Measurements from ENCODE around the gene EXOC3. TPM values are rescaled to one million over a fixed set of nuclear protein-coding genes. Genes with fewer than 3 reads are reported as not detected.
"Not testable (repeated sequence)": the region's sequence is repeated elsewhere in the genome, so short reads cannot be mapped to it uniquely, and the experiment has no call there.

The EXOC3 gene
- total RNA-seq, 1 experiment from 2014 or later = 52.4 TPM

DNA sequence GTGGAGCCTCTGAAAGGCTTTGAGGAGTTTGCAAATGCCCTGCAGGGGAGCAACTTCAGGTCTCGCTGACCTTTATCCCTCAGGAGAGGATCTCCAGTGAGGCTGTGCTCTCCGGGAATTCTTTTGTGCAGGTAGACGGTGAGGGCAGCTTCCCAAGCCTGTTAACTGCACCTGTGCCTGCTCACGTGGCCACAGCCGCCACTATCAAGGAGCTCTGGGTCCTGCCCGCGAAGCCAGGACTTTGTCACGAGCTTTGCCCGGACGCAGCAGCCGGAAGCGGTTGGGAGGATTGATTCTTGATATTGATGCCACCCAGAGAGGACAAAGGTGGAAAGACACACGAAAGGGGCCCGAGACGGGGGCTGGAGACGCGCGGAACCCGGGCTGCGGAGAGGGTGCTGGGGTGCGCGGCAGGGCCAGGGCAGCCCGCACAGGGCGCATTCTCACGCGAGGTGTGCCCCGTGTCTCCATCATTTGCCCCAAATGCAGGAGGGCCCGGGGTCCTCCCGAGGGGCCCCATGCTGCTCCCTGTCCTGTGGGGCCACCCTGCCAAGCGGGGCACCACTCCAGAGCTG lies 63.1 kb downstream of the EXOC3 start:
- Histone ChIP-seq H3K79me2 (ENCODE audit: insufficient read depth, low read length) (no peaks in the 10 kb centered on the region), H2AFZ (ENCODE audit: low read depth, low read length, poor library complexity, severe bottlenecking) (no peak overlapping the region), H4K20me1 (ENCODE audit: insufficient read depth) (no peaks in the 10 kb centered on the region), H3K4me3 (replicated peaks in 1 of 2; ENCODE audit: low read depth in 1 of 2, low read length in 2 of 2) (no peak overlapping the region), H3K27ac (ENCODE audit: low read depth, low read length) (no peak overlapping the region), H3K4me2 (ENCODE audit: low read length) (no peak overlapping the region), H3K4me1 (ENCODE audit: control insufficient read depth in 1 of 2, insufficient read depth in 2 of 2, low read length in 2 of 2) (no peaks in the 10 kb centered on the region), H3K9me3 (ENCODE audit: control insufficient read depth in 1 of 2, insufficient read depth in 1 of 2, low read depth in 1 of 2, low read length in 2 of 2) (no peaks in the 10 kb centered on the region), H3K9ac (ENCODE audit: low read length) (no peak overlapping the region), H3K9me2 (ENCODE audit: insufficient read depth) (no peaks in the 10 kb centered on the region), H3K36me3 (ENCODE audit: control insufficient read depth in 1 of 2, insufficient read depth in 2 of 2, low read length in 2 of 2) (no peaks in the 10 kb centered on the region), H3K27me3 (ENCODE audit: insufficient read depth, low read length) (no peaks in the 10 kb centered on the region)
- ChIA-PET RAD21 (ENCODE audit: low non-redundant PET in 1 of 2, low total read pairs in 2 of 2, uncharacterized antibody in 2 of 2, unreplicated experiment in 2 of 2) (no interaction called here), CTCF (no interaction called here), POLR2A (no interaction called here)
- BruUV-seq (replicated peaks) = no TSS peak
- ATAC-seq = peak; percentile 44; the same call in 1 of the 2 replicates
- TF ChIP-seq, protein P1, sequence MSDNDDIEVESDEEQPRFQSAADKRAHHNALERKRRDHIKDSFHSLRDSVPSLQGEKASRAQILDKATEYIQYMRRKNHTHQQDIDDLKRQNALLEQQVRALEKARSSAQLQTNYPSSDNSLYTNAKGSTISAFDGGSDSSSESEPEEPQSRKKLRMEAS (IDR thresholded peaks at IDR 0.05) = no peak
- TF ChIP-seq RAD21 (IDR thresholded peaks at IDR 0.05; ENCODE audit: low read depth) = no peak
- no peak for TF ChIP-seq EGR1 (IDR thresholded peaks at IDR 0.05; ENCODE audit: low read depth)
- TF ChIP-seq POLR2A (IDR thresholded peaks at IDR 0.05; ENCODE audit: borderline replicate concordance, extremely low read depth, insufficient read depth, insufficient read length) = no peak
- TF ChIP-seq JUND (IDR thresholded peaks at IDR 0.05) = no peak
- TF ChIP-seq CBX3 (IDR thresholded peaks at IDR 0.05; ENCODE audit: low read depth) = no peak
- TF ChIP-seq, protein P2, sequence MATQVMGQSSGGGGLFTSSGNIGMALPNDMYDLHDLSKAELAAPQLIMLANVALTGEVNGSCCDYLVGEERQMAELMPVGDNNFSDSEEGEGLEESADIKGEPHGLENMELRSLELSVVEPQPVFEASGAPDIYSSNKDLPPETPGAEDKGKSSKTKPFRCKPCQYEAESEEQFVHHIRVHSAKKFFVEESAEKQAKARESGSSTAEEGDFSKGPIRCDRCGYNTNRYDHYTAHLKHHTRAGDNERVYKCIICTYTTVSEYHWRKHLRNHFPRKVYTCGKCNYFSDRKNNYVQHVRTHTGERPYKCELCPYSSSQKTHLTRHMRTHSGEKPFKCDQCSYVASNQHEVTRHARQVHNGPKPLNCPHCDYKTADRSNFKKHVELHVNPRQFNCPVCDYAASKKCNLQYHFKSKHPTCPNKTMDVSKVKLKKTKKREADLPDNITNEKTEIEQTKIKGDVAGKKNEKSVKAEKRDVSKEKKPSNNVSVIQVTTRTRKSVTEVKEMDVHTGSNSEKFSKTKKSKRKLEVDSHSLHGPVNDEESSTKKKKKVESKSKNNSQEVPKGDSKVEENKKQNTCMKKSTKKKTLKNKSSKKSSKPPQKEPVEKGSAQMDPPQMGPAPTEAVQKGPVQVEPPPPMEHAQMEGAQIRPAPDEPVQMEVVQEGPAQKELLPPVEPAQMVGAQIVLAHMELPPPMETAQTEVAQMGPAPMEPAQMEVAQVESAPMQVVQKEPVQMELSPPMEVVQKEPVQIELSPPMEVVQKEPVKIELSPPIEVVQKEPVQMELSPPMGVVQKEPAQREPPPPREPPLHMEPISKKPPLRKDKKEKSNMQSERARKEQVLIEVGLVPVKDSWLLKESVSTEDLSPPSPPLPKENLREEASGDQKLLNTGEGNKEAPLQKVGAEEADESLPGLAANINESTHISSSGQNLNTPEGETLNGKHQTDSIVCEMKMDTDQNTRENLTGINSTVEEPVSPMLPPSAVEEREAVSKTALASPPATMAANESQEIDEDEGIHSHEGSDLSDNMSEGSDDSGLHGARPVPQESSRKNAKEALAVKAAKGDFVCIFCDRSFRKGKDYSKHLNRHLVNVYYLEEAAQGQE (IDR thresholded peaks at IDR 0.05; ENCODE audit: low read depth) = no peak
- no peak for TF ChIP-seq SP1 (IDR thresholded peaks at IDR 0.05; ENCODE audit: low read depth)
- TF ChIP-seq CEBPB (IDR thresholded peaks at IDR 0.05; ENCODE audit: low read depth) = no peak
- TF ChIP-seq, protein P3, sequence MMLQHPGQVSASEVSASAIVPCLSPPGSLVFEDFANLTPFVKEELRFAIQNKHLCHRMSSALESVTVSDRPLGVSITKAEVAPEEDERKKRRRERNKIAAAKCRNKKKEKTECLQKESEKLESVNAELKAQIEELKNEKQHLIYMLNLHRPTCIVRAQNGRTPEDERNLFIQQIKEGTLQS (IDR thresholded peaks at IDR 0.05) = no peak
- TF ChIP-seq EZH2 (IDR thresholded peaks at IDR 0.05) = no peak
- TF ChIP-seq ZFX (IDR thresholded peaks at IDR 0.05) = no peak
- no peak for TF ChIP-seq YY1 (IDR thresholded peaks at IDR 0.05; ENCODE audit: extremely low read depth, insufficient replicate concordance, low read depth, low read length)
- no peak for TF ChIP-seq FOSL1 (IDR thresholded peaks at IDR 0.05; ENCODE audit: low read depth)
- no peak for TF ChIP-seq ELF1 (IDR thresholded peaks at IDR 0.05; ENCODE audit: borderline replicate concordance, low read depth)
- TF ChIP-seq EZH2phosphoT487 (IDR thresholded peaks at IDR 0.05; ENCODE audit: borderline replicate concordance) = no peak
- TF ChIP-seq POLR2AphosphoS5 (IDR thresholded peaks at IDR 0.05; ENCODE audit: low read depth, low read length) = no peak
- TF ChIP-seq SRF (IDR thresholded peaks at IDR 0.05; ENCODE audit: low read depth) = no peak
- no peak for TF ChIP-seq TCF7L2 (IDR thresholded peaks at IDR 0.05; ENCODE audit: borderline replicate concordance, extremely low read depth, insufficient read depth, insufficient read length)
- intact Hi-C loops (cut with micrococcal nuclease) = no loop called here
- DNase-seq (ENCODE audit: low read depth, low spot score) = no peak

DNA sequence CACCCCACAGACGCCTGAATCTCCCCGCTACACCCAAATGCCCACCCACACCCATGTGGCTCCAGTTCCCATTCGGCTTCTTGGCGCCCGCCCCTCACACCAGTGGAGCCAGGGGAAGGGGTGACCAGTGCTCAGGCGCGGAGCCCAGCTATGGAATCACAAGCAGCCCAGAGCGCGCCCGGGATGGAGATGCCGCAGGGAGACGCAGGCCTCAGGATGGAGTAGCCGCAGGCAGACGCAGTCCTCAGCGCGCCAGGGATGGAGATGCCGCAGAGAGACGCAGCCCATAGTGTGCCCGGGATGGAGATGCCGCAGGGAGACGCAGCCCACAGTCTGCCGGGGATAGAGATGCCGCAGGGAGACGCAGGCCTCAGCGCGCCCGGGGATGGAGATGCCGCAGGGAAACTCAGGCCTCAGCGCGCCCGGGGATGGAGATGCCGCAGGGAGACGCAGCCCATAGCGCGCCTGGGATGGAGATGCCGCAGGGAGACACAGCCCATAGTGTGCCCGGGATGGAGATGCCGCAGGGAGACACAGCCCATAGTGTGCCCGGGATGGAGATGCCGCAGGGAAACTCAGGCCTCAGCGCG lies 65.1 kb downstream of the EXOC3 start:
- POLR2A ChIA-PET; intact Hi-C loops (cut with micrococcal nuclease); DNase-seq (ENCODE audit: low read depth, low spot score); H3K4me1 ChIP-seq (ENCODE audit: control insufficient read depth in 1 of 2, insufficient read depth in 2 of 2, low read length in 2 of 2); H3K9me3 ChIP-seq (ENCODE audit: control insufficient read depth in 1 of 2, insufficient read depth in 1 of 2, low read depth in 1 of 2, low read length in 2 of 2); H3K36me3 ChIP-seq (ENCODE audit: control insufficient read depth in 1 of 2, insufficient read depth in 2 of 2, low read length in 2 of 2); H4K20me1 ChIP-seq (ENCODE audit: insufficient read depth); H2AFZ ChIP-seq (ENCODE audit: low read depth, low read length, poor library complexity, severe bottlenecking); H3K9me2 ChIP-seq (ENCODE audit: insufficient read depth); ATAC-seq; H3K27me3 ChIP-seq (ENCODE audit: insufficient read depth, low read length); RAD21 ChIA-PET (ENCODE audit: low non-redundant PET in 1 of 2, low total read pairs in 2 of 2, uncharacterized antibody in 2 of 2, unreplicated experiment in 2 of 2); H3K27ac ChIP-seq (ENCODE audit: low read depth, low read length); H3K9ac ChIP-seq (ENCODE audit: low read length); H3K79me2 ChIP-seq (ENCODE audit: insufficient read depth, low read length); H3K4me2 ChIP-seq (ENCODE audit: low read length); BruUV-seq (replicated peaks); H3K4me3 ChIP-seq (replicated peaks in 1 of 2; ENCODE audit: low read depth in 1 of 2, low read length in 2 of 2); CTCF ChIA-PET: not testable (repeated sequence)
